ENCODE results near the gene KAZN. TPM values are rescaled to one million over a fixed set of nuclear protein-coding genes. Genes with fewer than 3 reads are reported as not detected.
A peak's percentile ranks its signal among the peaks of the same experiment; 100 is the strongest.

Gene KAZN
- total and polyA plus RNA-seq, 2 donors from 2014 or later: 17.4 to 60.8 TPM

DNA sequence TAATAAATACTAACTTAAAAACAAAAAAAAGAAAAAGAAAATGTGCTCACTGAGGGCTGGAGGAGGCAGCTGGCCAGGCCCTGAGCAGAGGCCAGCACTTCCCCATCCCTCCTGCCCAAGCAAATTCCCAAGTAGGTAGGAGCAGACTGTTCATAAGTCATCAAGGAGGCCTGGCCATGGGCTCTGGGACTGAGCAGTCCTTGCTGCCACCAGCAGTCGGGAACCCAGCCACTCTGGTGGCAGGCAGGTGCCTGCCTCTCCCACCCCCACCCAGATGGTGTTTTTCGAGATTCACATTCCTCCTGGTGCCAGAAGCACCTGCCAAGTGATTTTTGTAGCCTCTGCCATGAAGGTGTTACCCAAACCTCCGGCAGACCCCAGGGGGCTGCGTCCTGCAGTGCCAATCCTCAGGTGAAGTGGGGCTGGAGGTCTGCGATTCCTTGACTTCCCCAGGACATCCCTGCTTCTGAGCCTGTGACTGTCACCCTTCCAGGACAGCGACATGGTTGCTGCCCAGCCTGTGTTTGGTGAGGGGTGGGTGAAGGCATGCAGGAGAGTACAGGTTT, 350.9 kb downstream of the KAZN start:
- intact Hi-C loops (cut with DNase I): no loop called here
- Histone ChIP-seq H3K4me3 (ENCODE audit: low read length in 3 of 3) (no peak overlapping the region), H3K9me3 (ENCODE audit: control insufficient read depth in 2 of 3, insufficient read depth in 1 of 3, low read length in 3 of 3) (no peaks in the 10 kb centered on the region), H3K9ac (ENCODE audit: low read length in 3 of 3) (no peak overlapping the region), H3K27ac (ENCODE audit: low read depth in 2 of 2, low read length in 2 of 2) (peak overlapping the region; percentile 49 to 65), H3K27me3 (ENCODE audit: control insufficient read depth, insufficient read depth, low read length) (no peaks in the 10 kb centered on the region), H3K4me1 (ENCODE audit: control insufficient read depth in 2 of 3, insufficient read depth in 2 of 3, low read depth in 1 of 3, low read length in 3 of 3) (peaks cover 2 to 72% (median 59%) of the 10 kb centered on the region in 3 donors), H3K36me3 (ENCODE audit: control insufficient read depth in 2 of 3, insufficient read depth in 3 of 3, low read length in 3 of 3) (no peaks in the 10 kb centered on the region)
- no peak for DNase-seq
- FAIRE-seq: no peak
- TF ChIP-seq, protein P1, sequence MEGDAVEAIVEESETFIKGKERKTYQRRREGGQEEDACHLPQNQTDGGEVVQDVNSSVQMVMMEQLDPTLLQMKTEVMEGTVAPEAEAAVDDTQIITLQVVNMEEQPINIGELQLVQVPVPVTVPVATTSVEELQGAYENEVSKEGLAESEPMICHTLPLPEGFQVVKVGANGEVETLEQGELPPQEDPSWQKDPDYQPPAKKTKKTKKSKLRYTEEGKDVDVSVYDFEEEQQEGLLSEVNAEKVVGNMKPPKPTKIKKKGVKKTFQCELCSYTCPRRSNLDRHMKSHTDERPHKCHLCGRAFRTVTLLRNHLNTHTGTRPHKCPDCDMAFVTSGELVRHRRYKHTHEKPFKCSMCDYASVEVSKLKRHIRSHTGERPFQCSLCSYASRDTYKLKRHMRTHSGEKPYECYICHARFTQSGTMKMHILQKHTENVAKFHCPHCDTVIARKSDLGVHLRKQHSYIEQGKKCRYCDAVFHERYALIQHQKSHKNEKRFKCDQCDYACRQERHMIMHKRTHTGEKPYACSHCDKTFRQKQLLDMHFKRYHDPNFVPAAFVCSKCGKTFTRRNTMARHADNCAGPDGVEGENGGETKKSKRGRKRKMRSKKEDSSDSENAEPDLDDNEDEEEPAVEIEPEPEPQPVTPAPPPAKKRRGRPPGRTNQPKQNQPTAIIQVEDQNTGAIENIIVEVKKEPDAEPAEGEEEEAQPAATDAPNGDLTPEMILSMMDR (IDR thresholded peaks at IDR 0.05; ENCODE audit: borderline replicate concordance, extremely low read depth, insufficient read depth): no peak

DNA sequence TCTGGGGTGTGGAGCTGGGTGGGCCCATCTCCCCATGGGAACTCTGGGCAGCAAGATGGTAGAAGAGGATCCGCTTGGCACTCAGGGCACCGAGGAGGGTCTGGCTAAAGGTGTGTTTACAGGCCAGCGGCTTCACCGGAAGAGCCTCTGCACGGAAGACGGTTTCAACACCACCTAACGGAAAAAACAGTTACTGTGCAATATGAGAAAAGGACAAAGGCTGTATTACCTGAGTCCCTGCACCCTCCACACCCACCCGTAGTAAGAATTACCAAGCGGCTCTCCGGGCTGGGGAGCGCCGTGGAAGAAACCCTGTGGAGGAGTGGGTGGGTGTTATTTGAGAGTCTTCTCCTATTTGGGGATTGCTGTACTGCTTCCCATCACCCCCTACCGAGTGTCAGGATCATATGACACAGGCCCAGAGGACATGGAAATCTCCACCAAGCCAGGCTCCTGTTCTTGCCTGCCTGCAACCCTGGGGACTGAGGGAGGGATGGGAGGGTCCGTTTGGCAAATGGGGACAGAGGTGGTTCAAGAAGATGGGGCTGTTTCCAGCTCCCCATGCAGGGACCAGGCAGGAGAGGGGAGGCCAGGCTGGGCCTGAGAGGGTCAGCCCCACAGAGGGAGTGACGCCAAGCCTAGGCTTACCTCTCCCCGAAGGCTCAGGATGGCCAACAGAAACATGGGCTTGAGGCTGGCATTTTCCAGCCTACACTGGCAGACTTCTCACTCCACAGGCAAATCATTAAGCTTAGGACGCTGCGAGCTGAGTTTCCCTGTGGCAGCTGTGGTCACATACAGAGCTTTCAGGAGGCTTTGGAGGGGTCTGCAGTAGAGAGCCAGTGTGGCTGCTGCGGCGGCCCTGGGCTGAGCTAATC, 351.6 kb downstream of the KAZN start:
- TF ChIP-seq, protein P1 (IDR thresholded peaks at IDR 0.05; ENCODE audit: borderline replicate concordance, extremely low read depth, insufficient read depth): no peak
- H3K4me3 ChIP-seq (ENCODE audit: low read length in 3 of 3): no peak overlapping the region
- peak overlapping the region; percentile 49 to 81 for H3K27ac ChIP-seq (ENCODE audit: low read depth in 2 of 2, low read length in 2 of 2)
- no peaks in the 10 kb centered on the region for H3K9me3 ChIP-seq (ENCODE audit: control insufficient read depth in 2 of 3, insufficient read depth in 1 of 3, low read length in 3 of 3)
- H3K9ac ChIP-seq (ENCODE audit: low read length in 3 of 3): no peak overlapping the region
- H3K36me3 ChIP-seq (ENCODE audit: control insufficient read depth in 2 of 3, insufficient read depth in 3 of 3, low read length in 3 of 3): no peaks in the 10 kb centered on the region
- DNase-seq: peak in 4 of 5 donors; percentile 37 to 67 (median 60)
- FAIRE-seq: no peak
- H3K4me1 ChIP-seq (ENCODE audit: control insufficient read depth in 2 of 3, insufficient read depth in 2 of 3, low read depth in 1 of 3, low read length in 3 of 3): peaks cover 2 to 68% (median 52%) of the 10 kb centered on the region in 3 donors
- intact Hi-C loops (cut with DNase I): no loop called here
- H3K27me3 ChIP-seq (ENCODE audit: control insufficient read depth, insufficient read depth, low read length): no peaks in the 10 kb centered on the region

DNA sequence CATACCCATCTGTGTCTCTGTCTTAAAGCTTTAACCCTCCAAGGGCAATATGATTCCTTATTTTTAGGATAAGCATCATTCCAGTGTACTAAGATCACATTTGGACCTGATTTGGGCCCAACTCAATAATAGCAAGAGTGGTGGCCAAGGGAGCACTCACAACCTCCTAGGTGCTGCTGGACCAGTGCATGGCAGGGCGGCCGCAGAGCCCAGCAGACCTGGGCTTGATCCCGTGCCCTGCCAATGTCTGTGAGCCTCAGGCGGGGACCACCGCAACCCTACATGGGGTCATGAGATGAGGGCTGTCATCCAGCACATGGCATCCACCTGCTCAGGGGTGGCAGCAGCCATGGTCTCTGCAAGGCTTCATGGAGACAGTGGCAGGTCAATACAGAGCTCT, 353.3 kb downstream of the KAZN start:
- DNase-seq (no peak), FAIRE-seq (no peak)
- Histone ChIP-seq H3K4me1 (ENCODE audit: control insufficient read depth in 2 of 3, insufficient read depth in 2 of 3, low read depth in 1 of 3, low read length in 3 of 3) (peaks cover 0 to 63% (median 48%) of the 10 kb centered on the region in 3 donors), H3K4me3 (ENCODE audit: low read length in 3 of 3) (no peak overlapping the region), H3K9ac (ENCODE audit: low read length in 3 of 3) (no peak overlapping the region), H3K27ac (ENCODE audit: low read depth in 2 of 2, low read length in 2 of 2) (no peak overlapping the region), H3K36me3 (ENCODE audit: control insufficient read depth in 2 of 3, insufficient read depth in 3 of 3, low read length in 3 of 3) (no peaks in the 10 kb centered on the region), H3K27me3 (ENCODE audit: control insufficient read depth, insufficient read depth, low read length) (no peaks in the 10 kb centered on the region), H3K9me3 (ENCODE audit: control insufficient read depth in 2 of 3, insufficient read depth in 1 of 3, low read length in 3 of 3) (no peaks in the 10 kb centered on the region)
- TF ChIP-seq, protein P1 (IDR thresholded peaks at IDR 0.05; ENCODE audit: borderline replicate concordance, extremely low read depth, insufficient read depth): no peak
- intact Hi-C loops (cut with DNase I): no loop called here

Measured in kidney (tissue), 14 donors.